ENCODE results near the gene EIF2S2.
"Not testable (repeated sequence)": the region's sequence is repeated elsewhere in the genome, so short reads cannot be mapped to it uniquely, and the experiment has no call there.

EIF2S2 gene

GRCh38 chr20:34135525-34136275 lies 23.7 kb upstream of the EIF2S2 start:
- not testable (repeated sequence) for H3K9me3 ChIP-seq (ENCODE audit: control insufficient read depth in 1 of 2, low read length in 2 of 2); H3K9ac ChIP-seq (ENCODE audit: low read depth in 1 of 2, low read length in 2 of 2); H3K4me3 ChIP-seq (ENCODE audit: low read depth in 1 of 2, low read length in 2 of 2); H3K27me3 ChIP-seq (ENCODE audit: control insufficient read depth in 1 of 2, insufficient read depth in 2 of 2, low read length in 2 of 2); H3K36me3 ChIP-seq (ENCODE audit: control insufficient read depth in 1 of 2, insufficient read depth in 2 of 2, low read length in 2 of 2); H3K27ac ChIP-seq (ENCODE audit: low read depth, low read length); H3K4me1 ChIP-seq (ENCODE audit: control insufficient read depth in 1 of 2, insufficient read depth in 2 of 2, low read length in 2 of 2)

- not testable (repeated sequence) for H3K9ac ChIP-seq (ENCODE audit: low read depth in 1 of 2, low read length in 2 of 2); H3K27ac ChIP-seq (ENCODE audit: low read depth, low read length); H3K4me1 ChIP-seq (ENCODE audit: control insufficient read depth in 1 of 2, insufficient read depth in 2 of 2, low read length in 2 of 2); H3K4me3 ChIP-seq (ENCODE audit: low read depth in 1 of 2, low read length in 2 of 2); H3K36me3 ChIP-seq (ENCODE audit: control insufficient read depth in 1 of 2, insufficient read depth in 2 of 2, low read length in 2 of 2); H3K9me3 ChIP-seq (ENCODE audit: control insufficient read depth in 1 of 2, low read length in 2 of 2); H3K27me3 ChIP-seq (ENCODE audit: control insufficient read depth in 1 of 2, insufficient read depth in 2 of 2, low read length in 2 of 2)
Measured at GRCh38 chr20:34133365-34133860, 21.4 kb upstream of the EIF2S2 start.

- H3K9me3 ChIP-seq (ENCODE audit: control insufficient read depth in 1 of 2, low read length in 2 of 2); H3K4me1 ChIP-seq (ENCODE audit: control insufficient read depth in 1 of 2, insufficient read depth in 2 of 2, low read length in 2 of 2): not testable (repeated sequence)
Measured at GRCh38 chr20:34132943-34133342, 20.9 kb upstream of the EIF2S2 start.

GRCh38 chr20:34132491-34132890 lies 20.4 kb upstream of the EIF2S2 start:
- not testable (repeated sequence) for H3K27me3 ChIP-seq (ENCODE audit: control insufficient read depth in 1 of 2, insufficient read depth in 2 of 2, low read length in 2 of 2); H3K9ac ChIP-seq (ENCODE audit: low read depth in 1 of 2, low read length in 2 of 2); H3K4me1 ChIP-seq (ENCODE audit: control insufficient read depth in 1 of 2, insufficient read depth in 2 of 2, low read length in 2 of 2); H3K36me3 ChIP-seq (ENCODE audit: control insufficient read depth in 1 of 2, insufficient read depth in 2 of 2, low read length in 2 of 2); H3K4me3 ChIP-seq (ENCODE audit: low read depth in 1 of 2, low read length in 2 of 2); H3K27ac ChIP-seq (ENCODE audit: low read depth, low read length); H3K9me3 ChIP-seq (ENCODE audit: control insufficient read depth in 1 of 2, low read length in 2 of 2)

More at GRCh38 chr20:34132943-34133342, 20.9 kb upstream of the EIF2S2 start:
- H3K36me3 ChIP-seq (ENCODE audit: control insufficient read depth in 1 of 2, insufficient read depth in 2 of 2, low read length in 2 of 2); H3K9ac ChIP-seq (ENCODE audit: low read depth in 1 of 2, low read length in 2 of 2); H3K27ac ChIP-seq (ENCODE audit: low read depth, low read length); H3K4me3 ChIP-seq (ENCODE audit: low read depth in 1 of 2, low read length in 2 of 2); H3K27me3 ChIP-seq (ENCODE audit: control insufficient read depth in 1 of 2, insufficient read depth in 2 of 2, low read length in 2 of 2): not testable (repeated sequence)

GRCh38 chr20:34131491-34131890 lies 19.4 kb upstream of the EIF2S2 start:
- Histone ChIP-seq H3K9ac (ENCODE audit: low read depth in 1 of 2, low read length in 2 of 2) (no peak overlapping the region), H3K27ac (ENCODE audit: low read depth, low read length) (no peak overlapping the region), H3K4me3 (ENCODE audit: low read depth in 1 of 2, low read length in 2 of 2) (no peak overlapping the region), H3K4me1 (ENCODE audit: control insufficient read depth in 1 of 2, insufficient read depth in 2 of 2, low read length in 2 of 2) (peaks cover 0 to 5% of the 10 kb centered on the region in 2 donors), H3K27me3 (ENCODE audit: control insufficient read depth in 1 of 2, insufficient read depth in 2 of 2, low read length in 2 of 2) (no peaks in the 10 kb centered on the region), H3K36me3 (ENCODE audit: control insufficient read depth in 1 of 2, insufficient read depth in 2 of 2, low read length in 2 of 2) (no peaks in the 10 kb centered on the region), H3K9me3 (ENCODE audit: control insufficient read depth in 1 of 2, low read length in 2 of 2) (no peaks in the 10 kb centered on the region)

GRCh38 chr20:34129518-34130162 lies 17.6 kb upstream of the EIF2S2 start:
- Histone ChIP-seq H3K4me3 (ENCODE audit: low read depth in 1 of 2, low read length in 2 of 2) (peak overlapping the region; percentile 42 to 43), H3K4me1 (ENCODE audit: control insufficient read depth in 1 of 2, insufficient read depth in 2 of 2, low read length in 2 of 2) (peaks cover 0 to 5% of the 10 kb centered on the region in 2 donors), H3K9me3 (ENCODE audit: control insufficient read depth in 1 of 2, low read length in 2 of 2) (no peaks in the 10 kb centered on the region), H3K27me3 (ENCODE audit: control insufficient read depth in 1 of 2, insufficient read depth in 2 of 2, low read length in 2 of 2) (no peaks in the 10 kb centered on the region), H3K9ac (ENCODE audit: low read depth in 1 of 2, low read length in 2 of 2) (peak overlapping the region in 1 of 2 donors; percentile 38), H3K27ac (ENCODE audit: low read depth, low read length) (no peak overlapping the region), H3K36me3 (ENCODE audit: control insufficient read depth in 1 of 2, insufficient read depth in 2 of 2, low read length in 2 of 2) (no peaks in the 10 kb centered on the region)

- peaks cover 0 to 5% of the 10 kb centered on the region in 2 donors for H3K4me1 ChIP-seq (ENCODE audit: control insufficient read depth in 1 of 2, insufficient read depth in 2 of 2, low read length in 2 of 2)
- H3K36me3 ChIP-seq (ENCODE audit: control insufficient read depth in 1 of 2, insufficient read depth in 2 of 2, low read length in 2 of 2), result no peaks in the 10 kb centered on the region
Measured at GRCh38 chr20:34127792-34128191, 15.7 kb upstream of the EIF2S2 start.

GRCh38 chr20:34124469-34125249 lies 12.6 kb upstream of the EIF2S2 start:
- Histone ChIP-seq H3K27me3 (ENCODE audit: control insufficient read depth in 1 of 2, insufficient read depth in 2 of 2, low read length in 2 of 2) (peaks cover 0 to 2% of the 10 kb centered on the region in 2 donors), H3K9ac (ENCODE audit: low read depth in 1 of 2, low read length in 2 of 2) (no peak overlapping the region), H3K4me3 (ENCODE audit: low read depth in 1 of 2, low read length in 2 of 2) (no peak overlapping the region), H3K36me3 (ENCODE audit: control insufficient read depth in 1 of 2, insufficient read depth in 2 of 2, low read length in 2 of 2) (no peaks in the 10 kb centered on the region), H3K9me3 (ENCODE audit: control insufficient read depth in 1 of 2, low read length in 2 of 2) (no peaks in the 10 kb centered on the region), H3K27ac (ENCODE audit: low read depth, low read length) (no peak overlapping the region), H3K4me1 (ENCODE audit: control insufficient read depth in 1 of 2, insufficient read depth in 2 of 2, low read length in 2 of 2) (peaks cover 0 to 5% of the 10 kb centered on the region in 2 donors)

More at GRCh38 chr20:34127792-34128191, 15.7 kb upstream of the EIF2S2 start:
- Histone ChIP-seq H3K4me3 (ENCODE audit: low read depth in 1 of 2, low read length in 2 of 2) (no peak overlapping the region), H3K27me3 (ENCODE audit: control insufficient read depth in 1 of 2, insufficient read depth in 2 of 2, low read length in 2 of 2) (no peaks in the 10 kb centered on the region), H3K27ac (ENCODE audit: low read depth, low read length) (no peak overlapping the region), H3K9me3 (ENCODE audit: control insufficient read depth in 1 of 2, low read length in 2 of 2) (no peaks in the 10 kb centered on the region), H3K9ac (ENCODE audit: low read depth in 1 of 2, low read length in 2 of 2) (no peak overlapping the region)

- H3K36me3 ChIP-seq (ENCODE audit: control insufficient read depth in 1 of 2, insufficient read depth in 2 of 2, low read length in 2 of 2), result no peaks in the 10 kb centered on the region
- H3K27me3 ChIP-seq (ENCODE audit: control insufficient read depth in 1 of 2, insufficient read depth in 2 of 2, low read length in 2 of 2), result peaks cover 0 to 2% of the 10 kb centered on the region in 2 donors
- no peak overlapping the region for H3K27ac ChIP-seq (ENCODE audit: low read depth, low read length)
- H3K4me3 ChIP-seq (ENCODE audit: low read depth in 1 of 2, low read length in 2 of 2), result no peak overlapping the region
- no peaks in the 10 kb centered on the region for H3K4me1 ChIP-seq (ENCODE audit: control insufficient read depth in 1 of 2, insufficient read depth in 2 of 2, low read length in 2 of 2)
- no peaks in the 10 kb centered on the region for H3K9me3 ChIP-seq (ENCODE audit: control insufficient read depth in 1 of 2, low read length in 2 of 2)
- H3K9ac ChIP-seq (ENCODE audit: low read depth in 1 of 2, low read length in 2 of 2), result no peak overlapping the region
Measured at GRCh38 chr20:34123309-34123708, 11.3 kb upstream of the EIF2S2 start.
